GM12878 (cell line): ENCODE data around the gene PRKCB. TPM values are rescaled to one million over a fixed set of nuclear protein-coding genes. Genes with fewer than 3 reads are reported as not detected.

Experiments used
- ATF3 ChIP-seq: IDR thresholded peaks from 2 replicates; pipeline ENCODE4 v1.6.1; 2011; ENCODE audit warnings: low read depth, mild to moderate bottlenecking, low read length, moderate library complexity, borderline replicate concordance; ENCODE audit errors: extremely low read depth
- E4F1 ChIP-seq: fragments of 450-650 bp; IDR thresholded peaks from 2 replicates; pipeline ENCODE4 v1.6.1; 2018; ENCODE audit warnings: borderline replicate concordance, mild to moderate bottlenecking; ENCODE audit not compliant: partially characterized antibody
- ESRRA ChIP-seq: IDR thresholded peaks from 2 replicates; pipeline ENCODE4 v1.6.1; 2012; ENCODE audit warnings: mild to moderate bottlenecking, low read length, improper control_type of control experiment
- FOXM1 ChIP-seq: IDR thresholded peaks from 2 replicates; pipeline ENCODE4 v1.6.1; 2012; ENCODE audit warnings: low read depth, mild to moderate bottlenecking, inconsistent platforms, low read length, moderate library complexity
- GATAD2B ChIP-seq: fragments of 450-650 bp; conservative IDR thresholded peaks from 2 replicates; pipeline ENCODE4 v1.6.1; 2017; ENCODE audit warnings: low read depth, mild to moderate bottlenecking, moderate library complexity
- HCFC1 ChIP-seq: fragments of 150-350 bp; IDR thresholded peaks from 2 replicates; pipeline ENCODE4 v1.6.1; 2014; ENCODE audit warnings: low read length
- HDAC2 ChIP-seq: fragments of 200-600 bp; sonication (generic); IDR thresholded peaks from 2 replicates; pipeline ENCODE4 v1.6.1; 2017
- HDGF ChIP-seq: fragments of 450-650 bp; IDR thresholded peaks from 2 replicates; pipeline ENCODE4 v1.6.1; 2016; ENCODE audit warnings: antibody characterized with exemption
- IRF4 ChIP-seq: IDR thresholded peaks from 2 replicates; pipeline ENCODE4 v1.6.1; 2011; ENCODE audit warnings: low read depth, low read length
- KAT2A ChIP-seq: conservative IDR thresholded peaks from 2 replicates; pipeline ENCODE4 v1.6.1; 2011; ENCODE audit warnings: low read depth, low read length; ENCODE audit not compliant: control insufficient read depth
- MTA3 ChIP-seq: IDR thresholded peaks from 2 replicates; pipeline ENCODE4 v1.6.1; 2012; ENCODE audit warnings: low read length, inconsistent platforms, borderline replicate concordance
- MXI1 ChIP-seq: fragments of 150-350 bp; IDR thresholded peaks from 2 replicates; pipeline ENCODE4 v1.6.1; 2011; ENCODE audit warnings: low read depth, mild to moderate bottlenecking, inconsistent platforms, low read length, improper control_type of control experiment
- NFYB ChIP-seq: IDR thresholded peaks from 2 replicates; pipeline ENCODE4 v1.6.1; 2011; ENCODE audit warnings: low read depth, mild to moderate bottlenecking, low read length, improper control_type of control experiment, moderate library complexity; ENCODE audit not compliant: insufficient read depth
- NKRF ChIP-seq: fragments of 450-650 bp; conservative IDR thresholded peaks from 2 replicates; pipeline ENCODE4 v1.6.1; 2017; ENCODE audit warnings: mild to moderate bottlenecking, moderate library complexity
- NR2C1 ChIP-seq: fragments of 450-650 bp; IDR thresholded peaks from 2 replicates; pipeline ENCODE4 v1.6.1; 2017; ENCODE audit warnings: antibody characterized with exemption, mild to moderate bottlenecking, moderate library complexity
- PBX3 ChIP-seq: IDR thresholded peaks from 2 replicates; pipeline ENCODE4 v1.6.1; 2011; ENCODE audit warnings: mild to moderate bottlenecking, low read depth, low read length, moderate library complexity; ENCODE audit not compliant: insufficient replicate concordance
- RB1 ChIP-seq: fragments of 450-650 bp; formaldehyde crosslinking; IDR thresholded peaks from 2 replicates; pipeline ENCODE4 v1.6.1; 2017; ENCODE audit warnings: mild to moderate bottlenecking, borderline replicate concordance
- SIN3A ChIP-seq: IDR thresholded peaks from 2 replicates; pipeline ENCODE4 v1.6.1; 2012; ENCODE audit warnings: low read depth, low read length, improper control_type of control experiment
- SKIL ChIP-seq: fragments of 450-650 bp; IDR thresholded peaks from 2 replicates; pipeline ENCODE4 v1.6.1; 2017; ENCODE audit warnings: mild to moderate bottlenecking, low read depth, inconsistent platforms; ENCODE audit not compliant: poor library complexity, severe bottlenecking
- SMC3 ChIP-seq: IDR thresholded peaks from 2 replicates; pipeline ENCODE4 v1.6.1; 2011; ENCODE audit warnings: low read length, improper control_type of control experiment, borderline replicate concordance
- TAF1 ChIP-seq: IDR thresholded peaks from 2 replicates; pipeline ENCODE4 v1.6.1; 2011; ENCODE audit warnings: mild to moderate bottlenecking, low read depth, low read length, borderline replicate concordance
- WRNIP1 ChIP-seq: IDR thresholded peaks from 2 replicates; pipeline ENCODE4 v1.6.1; 2011; ENCODE audit warnings: low read depth, low read length, improper control_type of control experiment, borderline replicate concordance
- YY1 ChIP-seq: IDR thresholded peaks from 2 replicates; pipeline ENCODE4 v1.6.1; 2011; ENCODE audit warnings: low read depth, mild to moderate bottlenecking, low read length
- ZBED1 ChIP-seq: IDR thresholded peaks from 2 replicates; pipeline ENCODE4 v1.6.1; 2016; ENCODE audit warnings: borderline replicate concordance
- ZNF384 ChIP-seq: IDR thresholded peaks from 2 replicates; pipeline ENCODE4 v1.6.1; 2012; ENCODE audit warnings: low read depth, mild to moderate bottlenecking, low read length, improper control_type of control experiment, borderline replicate concordance
- polyA plus RNA-seq, 11 experiments: library from polyadenylated mRNA; depleted of rRNA in 4 of 11; unstranded in 6 of 11; stranded (reverse) in 5 of 11; fragments of >200 nt; fragmentation: Nextera tagmentation in 4 of 11; fragmentation: Illumina TruSeq in 1 of 11; extraction: Ambion mirVana in 4 of 11; extraction: Trizol in 1 of 11; gene quantifications; 1 replicate in 1 of 11; 2 replicates in 10 of 11; pipeline versions ENCODE4 v1.2.1 to v1.2.3, GENCODE V29; 2011 to 2016; ENCODE audit warnings: inconsistent platforms in 2 of 11, missing spikeins in 2 of 11, low read depth in 1 of 11
- total RNA-seq, 4 experiments: library from RNA; depleted of rRNA in 3 of 4; stranded (reverse); fragments of >200 nt in 3 of 4; fragmentation: Illumina TruSeq in 1 of 4; extraction: Trizol in 1 of 4; gene quantifications; 2 replicates each; pipeline versions ENCODE4 v1.2.1 to v1.2.3, GENCODE V29; 2013 to 2021

PRKCB gene
- total and polyA plus RNA-seq, 10 of the 15 experiments (the other 5 are each of a cell fraction or from before 2014, with no cell fraction given), result 21.4 to 158 (median 97.3) TPM

- TF ChIP-seq MTA3 (0 out of 2 replicates have a peak, but pooled peaks have one; percentile 25), RB1 (no peak), SIN3A (no peak), ATF3 (no peak), HDAC2 (no peak), PBX3 (no peak), ZBED1 (peak; percentile 95), E4F1 (no peak), KAT2A (no peak), FOXM1 (0 out of 2 replicates have a peak, but pooled peaks have one; percentile 67), NR2C1 (no peak), ESRRA (no peak), ZNF384 (no peak), IRF4 (no peak), SKIL (no peak), NFYB (no peak), MXI1 (no peak), YY1 (no peak), HCFC1 (no peak), GATAD2B (no peak), SMC3 (peak; percentile 8; the same call in 1 of the 2 replicates), WRNIP1 (no peak), HDGF (no peak), TAF1 (no peak), NKRF (no peak)
These were observed 88.3 kb downstream of the PRKCB start (continued) for GRCh38 chr16:23924128-23924527.
